ENCODE measurements around the gene C6. TPM values are rescaled to one million over a fixed set of nuclear protein-coding genes. Genes with fewer than 3 reads are reported as not detected.

The C6 gene
- total RNA-seq, 4 donors from 2014 or later: 1.7 to 6.3 (median 3.1) TPM

DNA sequence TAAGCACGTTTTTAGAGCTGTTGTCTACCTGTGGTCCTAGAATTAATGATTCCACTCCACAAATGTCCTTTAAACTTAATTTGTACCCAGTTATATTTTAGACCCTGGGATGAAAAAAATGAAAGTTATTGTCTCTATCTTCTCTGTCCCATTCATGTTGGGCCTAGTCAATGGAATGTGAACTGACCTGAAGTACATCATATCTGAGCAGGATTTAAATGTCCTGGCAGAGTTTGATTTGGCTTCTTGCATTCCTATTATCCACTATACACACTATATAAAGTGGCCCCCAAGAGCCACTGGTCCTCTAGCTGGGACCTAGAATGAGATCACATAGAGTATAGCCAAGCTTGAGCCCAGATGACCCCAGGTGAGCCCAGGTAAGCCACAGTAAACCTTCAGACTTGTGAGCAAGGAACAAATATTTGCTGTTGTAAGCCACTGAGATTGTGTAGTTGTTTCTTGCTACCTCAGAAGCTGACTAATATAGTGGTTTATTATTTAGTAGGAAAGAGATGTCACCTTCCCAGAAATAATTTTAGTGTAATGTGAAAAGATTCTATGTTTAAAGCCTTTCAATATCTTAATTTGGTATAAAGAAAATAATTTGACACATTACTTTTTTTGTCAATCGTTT is 37.1 kb upstream of the C6 start:
- Histone ChIP-seq H3K36me3 (no peaks in the 10 kb centered on the region), H3K27me3 (no peaks in the 10 kb centered on the region), H3K4me3 (no peak overlapping the region), H3K4me1 (peaks cover 0 to 4% (median 0%) of the 10 kb centered on the region in 4 donors), H3K27ac (replicated peaks in 1 of 4) (no peak overlapping the region), H3K9me3 (peaks cover 0 to 5% (median 0%) of the 10 kb centered on the region in 4 donors)
- DNase-seq (ENCODE audit: extremely low spot score): no peak
- WGBS: 81% methylated on average over 2 of the region's 2 CpGs
- TF ChIP-seq POLR2AphosphoS5 (IDR thresholded peaks at IDR 0.05) (no peak), EP300 (IDR thresholded peaks at IDR 0.05) (no peak), POLR2A (IDR thresholded peaks at IDR 0.05; ENCODE audit: low read depth) (no peak)
- TF ChIP-seq, protein P1, sequence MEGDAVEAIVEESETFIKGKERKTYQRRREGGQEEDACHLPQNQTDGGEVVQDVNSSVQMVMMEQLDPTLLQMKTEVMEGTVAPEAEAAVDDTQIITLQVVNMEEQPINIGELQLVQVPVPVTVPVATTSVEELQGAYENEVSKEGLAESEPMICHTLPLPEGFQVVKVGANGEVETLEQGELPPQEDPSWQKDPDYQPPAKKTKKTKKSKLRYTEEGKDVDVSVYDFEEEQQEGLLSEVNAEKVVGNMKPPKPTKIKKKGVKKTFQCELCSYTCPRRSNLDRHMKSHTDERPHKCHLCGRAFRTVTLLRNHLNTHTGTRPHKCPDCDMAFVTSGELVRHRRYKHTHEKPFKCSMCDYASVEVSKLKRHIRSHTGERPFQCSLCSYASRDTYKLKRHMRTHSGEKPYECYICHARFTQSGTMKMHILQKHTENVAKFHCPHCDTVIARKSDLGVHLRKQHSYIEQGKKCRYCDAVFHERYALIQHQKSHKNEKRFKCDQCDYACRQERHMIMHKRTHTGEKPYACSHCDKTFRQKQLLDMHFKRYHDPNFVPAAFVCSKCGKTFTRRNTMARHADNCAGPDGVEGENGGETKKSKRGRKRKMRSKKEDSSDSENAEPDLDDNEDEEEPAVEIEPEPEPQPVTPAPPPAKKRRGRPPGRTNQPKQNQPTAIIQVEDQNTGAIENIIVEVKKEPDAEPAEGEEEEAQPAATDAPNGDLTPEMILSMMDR (IDR thresholded peaks at IDR 0.05): no peak
- intact Hi-C loops (cut with DNase I): no loop called here

DNA sequence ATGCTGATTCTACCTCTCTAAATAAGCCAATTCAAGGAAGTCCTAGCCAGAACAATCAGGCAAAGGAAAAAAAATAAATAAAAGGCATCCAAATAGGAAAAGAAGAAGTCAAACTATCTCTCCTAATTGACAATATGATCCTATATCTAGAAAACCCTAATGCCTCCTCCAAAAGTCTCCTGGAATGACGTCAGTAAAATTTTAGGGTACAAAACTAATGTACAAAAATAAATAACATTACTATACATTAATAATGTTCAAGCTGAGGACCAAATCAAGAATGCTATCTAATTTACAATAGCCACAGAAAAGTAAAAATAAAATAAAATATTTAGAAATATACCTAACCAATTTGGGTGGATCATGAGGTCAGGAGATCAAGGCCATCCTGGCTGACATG is 33.8 kb upstream of the C6 start:
- DNase-seq (ENCODE audit: extremely low spot score): no peak
- peaks cover 0 to 1% (median 0%) of the 10 kb centered on the region in 4 donors for H3K4me1 ChIP-seq
- 65% methylated on average over 1 of the region's 1 CpG for WGBS
- peaks cover 0 to 5% (median 0%) of the 10 kb centered on the region in 4 donors for H3K9me3 ChIP-seq
- TF ChIP-seq, protein P1 (IDR thresholded peaks at IDR 0.05): no peak
- TF ChIP-seq POLR2A (IDR thresholded peaks at IDR 0.05; ENCODE audit: low read depth) (no peak), EP300 (IDR thresholded peaks at IDR 0.05) (no peak), POLR2AphosphoS5 (IDR thresholded peaks at IDR 0.05) (no peak)
- intact Hi-C loops (cut with DNase I): no loop called here
- no peaks in the 10 kb centered on the region for H3K36me3 ChIP-seq
- H3K4me3 ChIP-seq: no peak overlapping the region
- H3K27me3 ChIP-seq: no peaks in the 10 kb centered on the region
- no peak overlapping the region for H3K27ac ChIP-seq (replicated peaks in 1 of 4)

DNA sequence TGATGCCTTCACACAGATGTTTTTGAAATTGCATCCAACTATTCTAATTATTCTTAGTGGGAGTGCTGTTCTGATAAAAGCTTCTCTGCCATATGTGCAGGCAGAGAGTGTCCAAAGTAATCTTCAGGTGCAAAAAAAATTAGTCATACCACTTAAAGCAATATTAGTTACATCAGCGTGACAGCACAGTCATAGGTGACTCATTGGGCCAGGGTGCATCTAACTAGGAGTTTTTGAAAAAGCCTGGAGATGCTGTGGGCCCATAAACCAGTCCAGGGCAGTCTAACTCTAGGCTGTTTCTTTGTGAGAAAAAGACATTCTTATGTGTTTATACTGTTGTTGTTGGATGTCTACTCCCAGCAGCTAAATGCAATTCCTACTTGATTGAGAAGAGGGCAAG is 33.0 kb upstream of the C6 start:
- no peaks in the 10 kb centered on the region for H3K4me1 ChIP-seq
- WGBS: 71% methylated on average over 1 of the region's 1 CpG
- no peak for TF ChIP-seq POLR2AphosphoS5 (IDR thresholded peaks at IDR 0.05)
- TF ChIP-seq, protein P1 (IDR thresholded peaks at IDR 0.05): no peak
- TF ChIP-seq POLR2A (IDR thresholded peaks at IDR 0.05; ENCODE audit: low read depth): no peak
- no peak for TF ChIP-seq EP300 (IDR thresholded peaks at IDR 0.05)
- no peak overlapping the region for H3K4me3 ChIP-seq
- no peaks in the 10 kb centered on the region for H3K27me3 ChIP-seq
- H3K36me3 ChIP-seq: no peaks in the 10 kb centered on the region
- peaks cover 0 to 5% (median 0%) of the 10 kb centered on the region in 4 donors for H3K9me3 ChIP-seq
- H3K27ac ChIP-seq (replicated peaks in 1 of 4): no peak overlapping the region
- no peak for DNase-seq (ENCODE audit: extremely low spot score)
- intact Hi-C loops (cut with DNase I): no loop called here

DNA sequence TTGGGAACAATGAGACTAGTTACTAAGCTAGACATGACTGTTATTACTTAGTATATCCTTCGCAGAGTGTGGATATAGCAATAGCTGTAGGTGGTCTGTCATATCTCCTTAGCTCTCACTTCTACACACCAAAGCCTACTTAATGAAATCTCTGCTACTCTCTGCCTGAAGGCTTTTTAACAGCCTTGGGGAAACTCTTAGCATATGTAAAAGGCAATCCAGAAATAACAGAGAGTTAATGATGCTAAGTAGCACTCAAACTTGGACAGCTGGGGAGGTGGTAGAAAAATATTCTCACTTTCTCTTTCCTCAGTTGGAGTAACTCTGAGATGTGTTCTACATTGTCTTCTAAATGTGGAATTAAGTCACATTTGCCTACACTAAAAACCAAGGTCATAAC is 30.2 kb upstream of the C6 start:
- H3K36me3 ChIP-seq: no peaks in the 10 kb centered on the region
- intact Hi-C loops (cut with DNase I): no loop called here
- H3K4me3 ChIP-seq: no peak overlapping the region
- H3K27ac ChIP-seq (replicated peaks in 1 of 4): no peak overlapping the region
- 84% methylated on average over 1 of the region's 1 CpG for WGBS
- DNase-seq (ENCODE audit: extremely low spot score): no peak
- H3K27me3 ChIP-seq: no peaks in the 10 kb centered on the region
- TF ChIP-seq POLR2A (IDR thresholded peaks at IDR 0.05; ENCODE audit: low read depth) (no peak), EP300 (IDR thresholded peaks at IDR 0.05) (no peak), POLR2AphosphoS5 (IDR thresholded peaks at IDR 0.05) (no peak)
- TF ChIP-seq, protein P1 (IDR thresholded peaks at IDR 0.05): no peak
- no peaks in the 10 kb centered on the region for H3K4me1 ChIP-seq
- peaks cover 0 to 9% (median 0%) of the 10 kb centered on the region in 4 donors for H3K9me3 ChIP-seq

DNA sequence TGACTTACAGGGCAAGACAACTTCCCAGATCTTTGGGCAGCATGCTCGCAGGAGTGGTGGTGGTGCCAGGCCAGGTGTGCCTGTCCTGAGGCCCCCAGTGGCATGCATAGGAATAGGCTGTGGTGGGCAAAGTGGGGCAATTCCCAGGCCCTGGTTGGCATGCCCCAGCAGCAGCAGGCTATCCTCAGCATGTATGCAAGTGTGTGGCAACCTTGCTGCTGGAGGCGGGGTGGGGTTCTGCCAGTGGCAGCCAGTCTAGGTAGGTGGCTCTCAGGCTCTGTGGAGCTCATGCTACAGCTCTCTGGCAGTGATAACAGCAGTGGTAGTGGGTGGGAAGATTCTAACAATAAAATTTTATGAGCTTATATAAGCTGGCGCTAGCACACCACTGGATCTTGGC is 27.7 kb upstream of the C6 start:
- Histone ChIP-seq H3K9me3 (peaks cover 0 to 9% (median 0%) of the 10 kb centered on the region in 4 donors), H3K4me1 (no peaks in the 10 kb centered on the region), H3K4me3 (no peak overlapping the region), H3K36me3 (no peaks in the 10 kb centered on the region), H3K27ac (replicated peaks in 1 of 4) (no peak overlapping the region), H3K27me3 (no peaks in the 10 kb centered on the region)
- DNase-seq (ENCODE audit: extremely low spot score): no peak
- TF ChIP-seq POLR2AphosphoS5 (IDR thresholded peaks at IDR 0.05) (no peak), POLR2A (IDR thresholded peaks at IDR 0.05; ENCODE audit: low read depth) (no peak), EP300 (IDR thresholded peaks at IDR 0.05) (no peak)
- TF ChIP-seq, protein P1 (IDR thresholded peaks at IDR 0.05): no peak
- intact Hi-C loops (cut with DNase I): no loop called here
- WGBS: 100% methylated on average over 3 of the region's 3 CpGs
